ENCODE results near the gene TDRD7.

GRCh38 chr9:97445119-97445701, 33.3 kb downstream of the TDRD7 start:
- TF ChIP-seq POLR2A (IDR thresholded peaks at IDR 0.05) (no peak), EP300 (IDR thresholded peaks at IDR 0.05) (no peak)
- TF ChIP-seq, protein P1, sequence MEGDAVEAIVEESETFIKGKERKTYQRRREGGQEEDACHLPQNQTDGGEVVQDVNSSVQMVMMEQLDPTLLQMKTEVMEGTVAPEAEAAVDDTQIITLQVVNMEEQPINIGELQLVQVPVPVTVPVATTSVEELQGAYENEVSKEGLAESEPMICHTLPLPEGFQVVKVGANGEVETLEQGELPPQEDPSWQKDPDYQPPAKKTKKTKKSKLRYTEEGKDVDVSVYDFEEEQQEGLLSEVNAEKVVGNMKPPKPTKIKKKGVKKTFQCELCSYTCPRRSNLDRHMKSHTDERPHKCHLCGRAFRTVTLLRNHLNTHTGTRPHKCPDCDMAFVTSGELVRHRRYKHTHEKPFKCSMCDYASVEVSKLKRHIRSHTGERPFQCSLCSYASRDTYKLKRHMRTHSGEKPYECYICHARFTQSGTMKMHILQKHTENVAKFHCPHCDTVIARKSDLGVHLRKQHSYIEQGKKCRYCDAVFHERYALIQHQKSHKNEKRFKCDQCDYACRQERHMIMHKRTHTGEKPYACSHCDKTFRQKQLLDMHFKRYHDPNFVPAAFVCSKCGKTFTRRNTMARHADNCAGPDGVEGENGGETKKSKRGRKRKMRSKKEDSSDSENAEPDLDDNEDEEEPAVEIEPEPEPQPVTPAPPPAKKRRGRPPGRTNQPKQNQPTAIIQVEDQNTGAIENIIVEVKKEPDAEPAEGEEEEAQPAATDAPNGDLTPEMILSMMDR (IDR thresholded peaks at IDR 0.05) = no peak
